ENCODE results near the gene ASTN1. TPM values are rescaled to one million over a fixed set of nuclear protein-coding genes. Genes with fewer than 3 reads are reported as not detected.

ASTN1 gene
- total RNA-seq, 2 experiments from 2014 or later, result not detected

DNA sequence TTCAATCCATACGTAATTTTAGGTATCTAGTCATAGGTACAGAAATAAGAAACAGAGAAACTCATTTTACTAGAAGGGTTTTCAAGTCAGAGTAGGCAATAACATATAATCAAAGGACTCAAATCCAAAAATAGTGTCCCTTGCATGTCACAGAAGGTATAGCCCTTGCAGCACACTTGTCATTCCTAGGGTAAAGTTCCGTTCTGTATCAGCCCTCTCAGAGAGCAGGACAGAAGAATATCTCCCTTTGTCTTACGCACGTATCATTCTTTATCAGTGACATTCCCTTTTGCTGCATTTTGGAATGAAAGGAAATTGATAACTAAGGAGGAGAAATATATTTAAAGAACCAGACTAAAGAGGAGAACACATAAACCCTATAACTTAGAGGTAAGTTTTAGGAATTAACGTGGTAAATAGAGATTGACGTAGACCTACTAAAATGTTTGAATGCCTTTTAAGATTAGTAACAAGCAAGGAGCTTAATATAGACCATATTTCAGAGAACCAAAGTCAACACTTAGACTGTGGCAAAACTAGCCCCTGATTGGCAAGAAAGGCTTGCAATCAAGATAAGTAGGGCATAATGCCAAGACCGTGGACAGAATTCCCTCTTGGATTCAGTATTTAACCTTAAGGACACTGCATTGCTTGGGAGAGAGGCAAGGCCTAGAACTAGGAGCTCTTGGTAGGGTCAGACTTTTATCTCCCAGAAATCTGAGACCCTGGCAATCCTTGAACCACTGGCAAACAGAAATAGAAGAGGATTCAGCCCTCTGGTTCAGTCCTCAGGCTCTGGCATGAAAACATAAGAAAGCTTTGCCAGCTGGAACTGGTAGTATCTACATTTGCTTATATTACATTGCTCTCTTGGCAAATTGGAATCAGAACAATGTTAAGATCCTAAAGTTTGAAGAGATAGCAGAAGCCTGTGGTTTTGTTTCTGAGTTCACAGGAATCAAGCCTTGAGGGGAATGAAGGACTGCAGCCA lies 232.1 kb downstream of the ASTN1 start:
- H3K9me3 Mint-ChIP-seq, result peaks cover 3% of the 10 kb centered on the region
- H3K27me3 Mint-ChIP-seq, result no peaks in the 10 kb centered on the region
- H3K36me3 Mint-ChIP-seq, result no peaks in the 10 kb centered on the region
- no peaks in the 10 kb centered on the region for H3K4me1 Mint-ChIP-seq
- H3K27ac Mint-ChIP-seq, result no peak overlapping the region
- H3K4me3 Mint-ChIP-seq, result no peak overlapping the region
- no peak for DNase-seq

DNA sequence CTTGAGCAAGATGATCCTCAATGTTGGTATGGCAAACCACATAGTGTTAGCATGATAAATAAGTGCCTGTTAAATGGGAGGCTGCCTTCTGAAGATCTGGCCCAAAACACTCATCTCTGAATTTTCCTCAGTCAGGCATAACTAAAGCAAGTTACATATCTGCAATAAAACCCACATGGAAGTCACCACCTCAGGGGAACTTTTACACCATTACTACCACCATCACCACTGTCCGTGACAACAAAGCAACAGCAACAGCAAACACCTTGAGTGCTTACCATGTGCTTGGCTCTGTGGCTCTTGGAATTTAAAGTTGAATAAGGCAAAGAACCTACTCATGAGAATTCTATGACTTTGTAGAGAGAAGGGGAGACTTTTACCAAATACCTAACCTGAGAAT lies 233.0 kb downstream of the ASTN1 start:
- Mint-ChIP-seq H3K4me3 (no peak overlapping the region), H3K27me3 (no peaks in the 10 kb centered on the region), H3K4me1 (no peaks in the 10 kb centered on the region), H3K27ac (no peak overlapping the region), H3K9me3 (peaks cover 3% of the 10 kb centered on the region), H3K36me3 (no peaks in the 10 kb centered on the region)
- no peak for DNase-seq

DNA sequence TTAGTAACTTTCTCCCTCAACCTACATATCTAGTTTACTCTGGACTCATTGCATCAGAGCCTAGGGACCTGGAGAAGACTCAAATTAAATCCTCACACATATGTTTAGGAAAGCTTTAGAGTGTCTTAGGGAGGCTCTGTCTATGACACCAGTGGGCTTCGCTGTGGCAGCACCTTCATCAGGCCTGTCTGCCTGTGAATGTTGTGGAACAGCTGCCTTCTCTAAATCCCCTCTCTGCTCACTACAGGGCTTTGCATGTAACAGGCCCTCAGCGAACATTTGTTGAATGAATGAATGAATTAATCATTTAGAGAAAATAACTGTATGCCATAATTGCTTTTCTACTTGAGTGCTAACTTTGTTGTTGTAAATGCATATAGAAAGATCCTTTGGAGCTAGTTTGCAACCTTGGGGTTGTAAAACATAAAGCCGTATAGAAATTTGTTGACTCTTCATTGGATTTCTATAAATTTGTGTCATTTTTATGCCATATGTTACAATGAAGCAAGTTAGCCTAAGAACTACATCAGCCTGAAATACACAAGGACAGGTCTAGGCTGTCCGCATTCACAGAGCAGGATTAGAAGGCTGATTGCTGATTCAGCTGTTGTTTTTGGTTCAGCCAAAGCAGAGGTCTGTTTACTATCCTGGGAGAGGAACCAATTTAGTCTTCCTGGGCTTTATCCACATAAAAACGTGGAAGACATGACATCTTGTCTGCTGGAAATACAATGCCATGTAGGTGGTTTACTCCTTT lies 238.0 kb downstream of the ASTN1 start:
- Mint-ChIP-seq H3K9me3 (peaks cover 3% of the 10 kb centered on the region), H3K36me3 (no peaks in the 10 kb centered on the region), H3K4me3 (no peak overlapping the region), H3K4me1 (no peaks in the 10 kb centered on the region), H3K27ac (no peak overlapping the region), H3K27me3 (peaks cover 2% of the 10 kb centered on the region)
- no peak for DNase-seq

DNA sequence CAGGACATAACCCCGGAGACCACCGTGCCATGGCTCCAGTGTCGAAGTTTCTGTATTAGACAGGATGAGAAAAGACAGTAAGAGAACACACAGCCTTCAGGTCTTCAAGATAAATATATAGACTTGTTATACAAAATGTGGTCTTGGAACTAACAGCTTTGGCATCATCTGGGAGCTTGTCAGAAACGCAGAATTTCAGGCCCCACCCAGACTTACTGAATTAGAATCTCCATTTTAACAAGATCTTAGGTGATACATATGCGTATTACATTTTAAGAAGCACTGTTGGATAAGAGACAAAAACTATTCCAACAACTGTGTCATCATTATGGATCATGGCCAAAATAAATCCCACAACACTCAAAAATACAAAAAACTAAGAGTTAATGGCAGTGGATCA lies 239.3 kb downstream of the ASTN1 start:
- no peak for DNase-seq
- H3K36me3 Mint-ChIP-seq, result no peaks in the 10 kb centered on the region
- H3K9me3 Mint-ChIP-seq, result no peaks in the 10 kb centered on the region
- H3K27me3 Mint-ChIP-seq, result peaks cover 4% of the 10 kb centered on the region
- H3K27ac Mint-ChIP-seq, result no peak overlapping the region
- H3K4me3 Mint-ChIP-seq, result no peak overlapping the region
- H3K4me1 Mint-ChIP-seq, result no peaks in the 10 kb centered on the region

DNA sequence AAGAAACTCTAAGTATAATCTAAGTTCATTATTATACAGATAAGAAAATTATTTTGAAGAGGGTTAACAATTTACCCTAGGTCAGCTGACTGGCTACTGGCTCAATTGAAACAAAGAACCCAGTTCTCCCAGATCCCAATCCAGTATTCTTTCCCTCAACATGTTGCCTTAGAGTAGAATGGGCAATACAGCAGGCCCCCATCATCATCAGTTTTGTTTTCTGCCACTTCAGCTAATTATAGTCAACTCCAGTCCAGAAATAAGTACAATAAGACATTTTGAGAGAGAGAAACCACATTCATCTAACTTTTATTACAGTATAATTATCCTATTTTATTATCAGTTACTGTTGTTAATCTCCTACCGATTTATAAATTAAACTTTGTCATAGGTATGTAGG lies 241.2 kb downstream of the ASTN1 start:
- Mint-ChIP-seq H3K36me3 (no peaks in the 10 kb centered on the region), H3K27me3 (peaks cover 4% of the 10 kb centered on the region), H3K9me3 (no peaks in the 10 kb centered on the region), H3K4me3 (no peak overlapping the region), H3K4me1 (no peaks in the 10 kb centered on the region), H3K27ac (no peak overlapping the region)
- DNase-seq, result no peak

DNA sequence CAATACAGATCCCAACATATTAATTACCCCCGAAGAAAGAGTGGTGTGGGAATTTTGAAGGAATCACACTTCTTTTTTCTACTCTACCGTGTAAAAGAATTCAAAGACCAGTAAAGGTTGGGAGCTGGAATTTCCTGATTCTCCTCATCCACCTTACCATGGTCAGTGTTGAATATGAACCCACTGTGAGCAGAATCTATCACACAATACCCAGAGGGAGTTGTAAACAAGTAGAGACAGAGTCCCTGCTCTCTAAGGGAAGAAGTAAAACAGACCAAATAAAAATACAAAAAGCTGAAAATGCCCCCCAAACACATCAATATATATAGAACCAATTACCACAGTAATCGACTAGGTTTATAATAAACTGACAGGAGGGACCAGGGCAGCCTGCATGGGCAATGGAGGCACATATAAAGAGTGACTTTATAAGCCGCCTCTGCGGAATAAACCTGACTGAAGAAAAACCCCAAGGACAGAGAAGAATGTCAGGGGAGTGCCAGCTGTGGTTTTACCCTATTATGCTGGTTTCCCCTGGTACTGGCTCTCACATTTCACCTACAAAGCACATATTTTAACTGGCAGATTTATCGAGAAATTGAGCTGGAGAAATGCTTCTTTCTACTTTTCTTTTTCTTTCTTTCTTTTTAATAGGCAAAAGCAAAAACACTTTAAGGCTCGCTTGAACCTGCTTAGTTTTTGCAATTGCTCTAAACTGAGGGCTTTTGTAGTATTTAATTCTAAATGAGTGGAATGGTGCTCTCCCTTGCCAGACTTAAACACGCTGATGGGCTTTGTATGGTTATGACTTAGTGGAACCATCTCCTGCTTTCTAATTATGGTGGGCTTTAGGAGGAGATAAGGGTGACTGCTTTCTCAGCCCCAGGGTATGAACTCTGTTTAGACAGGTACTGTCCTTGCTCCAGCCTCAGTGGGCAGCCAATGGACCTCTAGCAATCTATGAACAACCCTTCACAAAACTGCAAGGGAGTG lies 244.8 kb downstream of the ASTN1 start:
- H3K4me1 Mint-ChIP-seq, result no peaks in the 10 kb centered on the region
- no peaks in the 10 kb centered on the region for H3K36me3 Mint-ChIP-seq
- no peak overlapping the region for H3K27ac Mint-ChIP-seq
- no peak for DNase-seq
- no peak overlapping the region for H3K4me3 Mint-ChIP-seq
- peaks cover 4% of the 10 kb centered on the region for H3K27me3 Mint-ChIP-seq
- no peaks in the 10 kb centered on the region for H3K9me3 Mint-ChIP-seq

DNA sequence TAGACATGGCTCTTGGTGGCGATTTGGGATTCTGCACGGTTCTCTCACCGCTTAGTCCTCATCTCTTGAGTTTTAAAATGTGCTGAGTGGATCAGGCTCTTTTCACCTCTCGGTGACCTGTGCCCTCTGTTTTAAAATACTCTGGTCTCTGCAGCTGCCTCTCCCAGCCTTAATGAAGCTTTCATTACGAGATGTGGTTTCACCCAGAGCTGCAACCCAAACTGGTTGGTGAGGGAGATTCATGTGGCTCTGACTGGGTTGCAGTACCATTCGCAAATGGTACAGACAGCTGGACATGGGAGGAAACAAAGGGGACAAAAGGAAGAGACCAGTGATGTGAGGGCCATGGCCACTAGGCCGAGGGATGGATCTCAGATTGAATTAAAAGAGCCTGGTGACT lies 258.9 kb downstream of the ASTN1 start:
- Mint-ChIP-seq H3K36me3 (no peaks in the 10 kb centered on the region), H3K27ac (no peak overlapping the region), H3K4me1 (no peaks in the 10 kb centered on the region), H3K4me3 (no peak overlapping the region), H3K27me3 (peaks cover 13% of the 10 kb centered on the region), H3K9me3 (no peaks in the 10 kb centered on the region)
- no peak for DNase-seq

DNA sequence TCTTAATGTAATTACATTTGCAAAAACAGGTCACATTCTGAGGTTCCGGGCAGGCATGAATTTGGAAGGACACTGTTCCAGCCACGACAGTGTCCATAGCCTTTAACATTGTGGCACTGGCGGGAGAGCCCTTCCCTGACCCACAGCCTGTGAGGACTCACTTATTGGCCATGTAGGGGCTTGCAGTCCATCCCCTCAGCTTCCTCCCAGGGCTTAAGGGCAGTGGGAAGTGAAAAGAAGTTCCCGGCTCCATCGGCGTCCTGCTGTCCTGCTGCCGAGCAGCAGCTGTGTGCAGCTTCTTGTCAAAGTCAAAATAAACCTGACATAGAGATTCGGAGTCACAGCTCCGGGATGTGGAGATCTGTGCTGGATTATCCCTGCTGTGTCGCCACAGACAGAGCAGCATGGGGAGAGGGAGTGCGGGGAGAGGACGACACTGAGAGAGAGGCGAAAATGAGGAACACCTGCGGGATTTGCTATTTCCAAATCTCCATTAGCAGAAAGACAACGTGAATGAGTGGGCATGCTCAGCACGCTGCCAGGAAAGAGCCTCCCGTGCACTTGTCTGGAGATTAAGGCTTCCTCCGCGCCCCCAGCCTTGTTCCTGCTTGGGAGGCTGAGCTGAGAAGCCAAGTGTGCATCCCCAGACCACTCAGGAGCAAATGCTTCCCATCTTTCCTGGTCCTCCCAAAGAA lies 260.3 kb downstream of the ASTN1 start:
- Mint-ChIP-seq H3K4me3 (no peak overlapping the region), H3K27ac (no peak overlapping the region), H3K27me3 (peaks cover 13% of the 10 kb centered on the region), H3K9me3 (no peaks in the 10 kb centered on the region), H3K36me3 (no peaks in the 10 kb centered on the region), H3K4me1 (no peaks in the 10 kb centered on the region)
- no peak for DNase-seq

DNA sequence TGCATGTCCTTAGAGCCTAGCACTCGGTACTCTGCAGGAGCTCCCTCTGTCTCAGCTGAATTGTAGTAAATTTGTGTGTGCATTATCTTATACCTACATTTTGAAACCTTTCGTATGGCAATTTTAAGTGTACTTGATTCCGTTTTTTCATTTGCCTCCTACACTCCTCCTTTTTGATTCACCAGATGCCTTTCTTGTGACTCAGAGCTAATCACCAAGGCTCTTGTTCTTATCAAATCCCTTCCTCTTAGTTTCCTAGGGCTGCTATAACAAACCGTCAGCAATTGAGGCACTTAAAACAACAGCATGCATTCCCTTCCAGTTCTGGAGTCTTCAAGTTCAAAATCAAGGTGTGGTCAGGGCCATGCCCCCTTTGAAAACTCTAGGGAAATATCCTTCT lies 261.0 kb downstream of the ASTN1 start:
- Mint-ChIP-seq H3K9me3 (no peaks in the 10 kb centered on the region), H3K4me3 (no peak overlapping the region), H3K36me3 (no peaks in the 10 kb centered on the region), H3K4me1 (no peaks in the 10 kb centered on the region), H3K27me3 (peaks cover 17% of the 10 kb centered on the region), H3K27ac (no peak overlapping the region)
- DNase-seq, result no peak

DNA sequence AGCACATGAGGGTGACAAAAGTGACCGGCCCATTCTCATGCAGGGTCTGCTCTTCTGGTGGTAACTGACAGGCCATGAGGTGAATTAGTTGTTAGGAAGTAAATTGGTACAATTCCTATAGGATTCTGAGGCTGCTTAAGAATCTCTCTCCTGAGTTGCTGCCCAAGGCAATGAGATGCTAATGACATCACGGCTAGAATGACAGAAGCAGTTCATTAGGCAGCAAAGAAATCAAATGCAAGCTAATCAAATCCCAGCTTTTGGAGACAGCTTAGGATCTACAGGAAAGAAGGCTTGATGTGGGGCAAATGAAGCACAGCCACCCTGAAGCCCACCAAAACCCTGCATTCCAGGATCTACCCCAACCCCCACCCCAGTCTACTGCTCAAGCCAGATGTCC lies 265.2 kb downstream of the ASTN1 start:
- no peak for DNase-seq
- Mint-ChIP-seq H3K4me3 (no peak overlapping the region), H3K4me1 (peaks cover 4% of the 10 kb centered on the region), H3K27me3 (peaks cover 25% of the 10 kb centered on the region), H3K27ac (no peak overlapping the region), H3K36me3 (no peaks in the 10 kb centered on the region), H3K9me3 (no peaks in the 10 kb centered on the region)

DNA sequence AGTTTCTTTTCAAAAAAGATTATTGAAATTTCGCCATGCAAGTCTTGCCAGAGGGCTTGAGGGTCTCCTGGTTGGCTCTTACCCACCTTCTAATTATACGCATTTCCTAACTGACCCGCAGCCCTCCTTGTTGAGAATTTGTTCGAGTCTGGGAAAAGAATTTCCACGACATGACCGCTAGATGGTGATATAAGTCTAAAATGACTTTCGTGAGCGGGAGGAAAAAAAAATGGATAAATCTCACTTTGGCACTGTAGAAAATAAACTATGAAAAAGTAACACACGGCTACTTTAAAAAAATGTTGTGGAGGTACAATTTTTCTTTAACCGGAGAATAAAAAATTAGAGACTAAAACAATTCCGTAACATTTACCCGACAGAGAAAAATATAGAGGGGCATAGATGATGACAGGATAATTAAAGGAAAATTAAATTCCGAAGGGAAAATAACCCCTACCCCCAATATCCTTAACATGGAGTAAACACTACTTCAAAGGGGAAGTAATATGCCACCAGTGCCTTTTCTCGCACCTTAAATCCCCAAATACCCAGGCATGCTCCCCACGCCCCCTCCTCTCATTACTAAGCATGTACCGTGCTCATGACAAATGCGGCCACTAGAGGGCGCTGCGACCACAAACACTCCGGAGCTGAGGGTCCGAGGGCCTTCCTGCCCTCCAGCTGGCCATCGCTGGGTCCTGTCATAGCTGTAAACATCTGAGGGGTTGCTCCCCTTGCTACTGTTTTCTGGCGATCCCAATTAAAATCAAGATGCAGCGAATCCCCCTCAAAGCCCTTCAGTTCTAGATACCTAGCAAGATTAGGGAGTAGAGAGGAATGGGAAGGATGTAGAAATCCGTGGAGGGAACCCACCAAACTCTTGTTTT lies 266.9 kb downstream of the ASTN1 start:
- peaks cover 4% of the 10 kb centered on the region for H3K4me1 Mint-ChIP-seq
- no peak overlapping the region for H3K27ac Mint-ChIP-seq
- H3K4me3 Mint-ChIP-seq, result no peak overlapping the region
- peaks cover 16% of the 10 kb centered on the region for H3K27me3 Mint-ChIP-seq
- peak; percentile 19 for DNase-seq
- H3K9me3 Mint-ChIP-seq, result no peaks in the 10 kb centered on the region
- H3K36me3 Mint-ChIP-seq, result no peaks in the 10 kb centered on the region

DNA sequence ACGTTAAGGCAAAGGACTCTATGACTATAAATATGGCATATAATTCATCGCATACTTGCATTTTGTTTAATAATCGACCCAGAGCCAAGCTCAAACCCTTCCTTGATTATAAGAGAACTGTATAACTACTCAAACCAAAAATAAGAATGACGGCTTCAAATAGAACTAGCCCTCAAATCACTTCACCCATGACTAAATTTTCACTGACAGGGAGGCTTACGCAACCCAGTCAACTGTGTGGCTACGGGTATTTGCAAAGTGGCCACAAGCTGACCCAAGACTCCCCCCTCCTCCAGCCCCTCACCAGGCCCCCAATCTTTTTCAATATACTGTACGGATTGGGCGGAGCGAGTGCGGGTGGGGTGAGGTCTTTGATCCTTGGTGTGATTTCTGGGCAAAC lies 268.3 kb downstream of the ASTN1 start:
- Mint-ChIP-seq H3K9me3 (no peaks in the 10 kb centered on the region), H3K4me3 (no peak overlapping the region), H3K27me3 (peaks cover 13% of the 10 kb centered on the region), H3K36me3 (no peaks in the 10 kb centered on the region), H3K27ac (no peak overlapping the region), H3K4me1 (peaks cover 4% of the 10 kb centered on the region)
- DNase-seq, result no peak

DNA sequence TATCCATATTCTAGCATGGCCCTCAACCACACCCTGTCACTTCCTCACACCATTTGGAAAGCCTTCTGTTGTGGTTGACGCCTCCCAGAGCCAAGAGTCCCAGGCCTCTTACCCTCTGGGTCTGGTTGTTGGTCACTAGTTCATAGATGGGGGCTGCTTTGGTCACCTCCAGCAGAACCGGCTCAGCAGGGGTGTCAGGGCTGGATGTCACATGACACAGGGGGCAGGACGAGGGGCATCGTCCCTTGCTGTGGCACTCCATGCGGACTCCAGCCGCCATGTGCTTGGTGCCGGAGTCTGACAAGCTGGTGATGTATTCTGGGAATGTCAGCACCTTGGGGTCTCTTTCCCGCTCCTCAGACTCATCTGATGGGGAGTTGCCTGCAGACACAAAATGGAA lies 270.1 kb downstream of the ASTN1 start:
- Mint-ChIP-seq H3K27me3 (peaks cover 13% of the 10 kb centered on the region), H3K4me1 (peaks cover 4% of the 10 kb centered on the region), H3K4me3 (no peak overlapping the region), H3K36me3 (no peaks in the 10 kb centered on the region), H3K27ac (no peak overlapping the region), H3K9me3 (no peaks in the 10 kb centered on the region)
- DNase-seq, result no peak

Data from activated naive CD8-positive, alpha-beta T cell treated with anti-CD3 and anti-CD28 coated beads for 36 hours (primary cell).